Activated CD4-positive, alpha-beta T cell treated with anti-CD3 and anti-CD28 coated beads, Interleukin-2, Interleukin-6, amounts not matched to agents 100 ng/mL and 50 ng/mL, durations not matched to agents 16 hours and 8 hours (primary cell): ENCODE measurements around the gene NXT1.

Source experiments
- DNase-seq: peaks from one replicate; pipeline ENCODE4 v3.0.0-alpha.2; 2020

The NXT1 gene

GRCh38 chr20:23361476-23362391, 11.1 kb downstream of the NXT1 start, which contains the start of gene GZF1:
Gene GZF1, plus strand, starts transcription at chr20:23362182. Its CDS starts 2,202 bp downstream, at chr20:23364384.
- peak; percentile 98 for DNase-seq

- peak; percentile 29 for DNase-seq
Observed at GRCh38 chr20:23362392-23363256, 12.0 kb downstream of the NXT1 start.

GRCh38 chr20:23363257-23363649, 12.7 kb downstream of the NXT1 start:
- no peak for DNase-seq

- no peak for DNase-seq
Observed at GRCh38 chr20:23365390-23366165, 15.0 kb downstream of the NXT1 start.

GRCh38 chr20:23366384-23366783, 15.8 kb downstream of the NXT1 start:
- DNase-seq = peak; percentile 48

- peak; percentile 38 for DNase-seq
Observed at GRCh38 chr20:23367770-23368169, 17.2 kb downstream of the NXT1 start.

GRCh38 chr20:23368316-23369071, 17.9 kb downstream of the NXT1 start:
- DNase-seq = no peak

- DNase-seq = no peak
Observed at GRCh38 chr20:23369072-23369823, 18.7 kb downstream of the NXT1 start.

GRCh38 chr20:23370274-23370673, 19.7 kb downstream of the NXT1 start:
- DNase-seq = no peak

GRCh38 chr20:23370873-23371272, 20.3 kb downstream of the NXT1 start:
- DNase-seq = no peak

GRCh38 chr20:23371496-23371895, 20.9 kb downstream of the NXT1 start:
- DNase-seq = no peak

GRCh38 chr20:23374441-23374840, 23.9 kb downstream of the NXT1 start:
- no peak for DNase-seq

- DNase-seq = no peak
Observed at GRCh38 chr20:23375827-23376226, 25.2 kb downstream of the NXT1 start.

- no peak for DNase-seq
Observed at GRCh38 chr20:23379772-23380171, 29.2 kb downstream of the NXT1 start.

- DNase-seq = no peak
Observed at GRCh38 chr20:23381876-23382275, 31.3 kb downstream of the NXT1 start.

- DNase-seq = no peak
Observed at GRCh38 chr20:23386304-23387117, 35.9 kb downstream of the NXT1 start.

- DNase-seq = no peak
Observed at GRCh38 chr20:23387118-23387443, 36.5 kb downstream of the NXT1 start.

GRCh38 chr20:23390091-23390774, 39.6 kb downstream of the NXT1 start:
- DNase-seq = no peak

- no peak for DNase-seq
Observed at GRCh38 chr20:23391707-23392310, 41.2 kb downstream of the NXT1 start.
